GM18502 (cell line): ENCODE data around the gene ELP6.

Experiments
- ATAC-seq: cut with Tn5 transposase; IDR thresholded peaks from one replicate; pipeline ENCODE4 v1.9.1; 2021; ENCODE audit warnings: mild to moderate bottlenecking; ENCODE audit not compliant: unreplicated experiment, poor library complexity

Gene ELP6, protein sequence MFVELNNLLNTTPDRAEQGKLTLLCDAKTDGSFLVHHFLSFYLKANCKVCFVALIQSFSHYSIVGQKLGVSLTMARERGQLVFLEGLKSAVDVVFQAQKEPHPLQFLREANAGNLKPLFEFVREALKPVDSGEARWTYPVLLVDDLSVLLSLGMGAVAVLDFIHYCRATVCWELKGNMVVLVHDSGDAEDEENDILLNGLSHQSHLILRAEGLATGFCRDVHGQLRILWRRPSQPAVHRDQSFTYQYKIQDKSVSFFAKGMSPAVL

DNA sequence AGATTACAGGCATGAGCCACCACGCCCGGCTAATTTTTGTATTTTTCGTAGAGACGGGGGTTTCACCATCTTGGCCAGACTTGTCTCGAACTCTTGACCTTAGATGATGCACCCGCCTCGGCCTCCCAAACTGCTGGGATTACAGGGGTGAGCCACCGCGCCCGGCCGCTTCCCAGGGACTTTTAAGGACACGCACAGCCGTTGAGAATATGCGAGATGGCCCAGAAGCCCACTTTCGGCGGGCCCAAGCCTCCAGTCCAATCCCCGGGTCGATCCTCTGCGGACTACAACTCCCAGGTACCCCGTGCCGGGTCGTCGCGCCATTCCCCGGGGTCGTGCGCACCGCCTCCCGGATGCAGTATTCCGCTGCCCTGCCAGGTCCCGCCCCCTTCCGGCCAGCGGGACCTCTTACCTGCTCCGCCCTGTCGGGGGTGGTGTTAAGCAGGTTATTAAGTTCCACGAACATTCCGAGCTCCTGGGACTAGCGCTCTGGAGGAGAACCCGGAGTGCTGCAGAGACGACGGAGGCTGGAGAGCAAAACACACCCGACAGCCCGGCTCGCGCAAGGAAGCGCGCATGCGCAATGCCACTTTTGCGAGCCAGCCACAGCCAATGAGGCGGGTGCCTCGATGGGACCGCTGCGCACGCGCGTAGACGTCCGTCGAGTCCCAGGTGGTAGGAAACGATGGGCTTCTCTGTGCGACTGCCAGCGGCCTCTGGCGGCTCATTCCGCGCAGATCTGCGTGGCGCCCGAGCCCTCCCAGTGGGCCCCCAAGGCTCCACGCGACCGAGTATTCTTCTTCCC lies at the start of gene ELP6:
ELP6 (minus strand) TSS at position 588 of the 805 bp plus-strand sequence; CDS start at position 466, 122 bp downstream.
- ATAC-seq = peak; percentile 92

DNA sequence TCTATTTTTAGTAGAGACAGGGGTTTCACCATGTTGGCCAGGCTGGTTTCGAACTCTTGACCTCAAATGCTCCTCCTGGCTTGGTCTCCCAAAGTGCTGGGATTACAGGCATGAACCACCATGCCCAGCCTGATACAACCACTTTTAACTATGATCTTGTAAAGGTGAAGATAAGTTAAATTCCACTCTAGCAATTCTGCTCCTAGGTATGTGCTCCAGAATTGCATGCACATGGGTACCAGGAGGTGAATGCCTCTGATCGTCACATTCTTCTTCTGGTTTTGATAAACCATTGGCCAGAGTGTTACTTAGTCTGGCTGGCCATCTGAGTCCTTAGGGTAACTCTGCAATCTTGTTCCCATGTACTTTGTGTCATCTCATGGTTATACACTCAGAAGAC lies 42.8 kb upstream of the ELP6 start:
- ATAC-seq = no peak

DNA sequence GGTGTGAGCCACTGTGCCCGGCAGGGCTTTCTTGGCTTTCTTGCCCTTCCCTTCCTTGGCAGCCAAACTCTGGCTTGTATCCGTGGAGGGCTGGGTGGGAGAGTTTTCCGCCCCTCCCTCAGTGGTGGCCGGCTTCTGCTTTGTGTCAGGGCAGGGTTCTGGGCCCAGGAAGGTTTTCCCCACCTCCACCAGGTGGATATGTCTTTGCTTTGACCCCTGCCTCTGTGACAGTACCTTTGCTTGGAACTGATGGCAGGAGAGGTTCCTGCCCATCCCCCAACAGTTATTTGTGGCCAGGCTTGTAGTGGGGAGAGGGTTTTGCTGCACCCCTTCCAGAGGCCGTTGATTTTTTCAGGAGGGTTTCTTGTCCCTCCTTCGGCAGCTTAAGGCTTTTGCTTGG lies 40.8 kb upstream of the ELP6 start:
- ATAC-seq = no peak

DNA sequence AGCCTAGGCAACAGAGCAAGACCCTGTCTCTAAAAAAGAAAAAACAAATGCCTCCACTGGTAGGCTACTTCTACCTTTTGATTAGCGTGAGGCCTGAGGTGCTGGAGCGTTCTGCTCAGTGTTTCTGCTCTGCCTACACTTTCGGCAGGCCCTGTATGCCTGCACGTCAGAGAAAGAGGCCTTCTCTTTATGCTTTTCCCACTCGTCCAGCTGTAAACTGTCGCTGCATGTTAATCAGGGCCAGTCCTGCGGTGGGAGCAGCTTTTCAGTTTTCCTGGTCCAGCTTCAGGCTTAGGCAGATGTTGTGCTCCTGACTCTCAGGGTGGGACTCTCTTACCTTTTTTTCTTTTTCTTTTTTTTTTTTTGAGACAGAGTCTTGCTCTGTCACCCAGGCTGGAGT lies 39.9 kb upstream of the ELP6 start:
- ATAC-seq = no peak

DNA sequence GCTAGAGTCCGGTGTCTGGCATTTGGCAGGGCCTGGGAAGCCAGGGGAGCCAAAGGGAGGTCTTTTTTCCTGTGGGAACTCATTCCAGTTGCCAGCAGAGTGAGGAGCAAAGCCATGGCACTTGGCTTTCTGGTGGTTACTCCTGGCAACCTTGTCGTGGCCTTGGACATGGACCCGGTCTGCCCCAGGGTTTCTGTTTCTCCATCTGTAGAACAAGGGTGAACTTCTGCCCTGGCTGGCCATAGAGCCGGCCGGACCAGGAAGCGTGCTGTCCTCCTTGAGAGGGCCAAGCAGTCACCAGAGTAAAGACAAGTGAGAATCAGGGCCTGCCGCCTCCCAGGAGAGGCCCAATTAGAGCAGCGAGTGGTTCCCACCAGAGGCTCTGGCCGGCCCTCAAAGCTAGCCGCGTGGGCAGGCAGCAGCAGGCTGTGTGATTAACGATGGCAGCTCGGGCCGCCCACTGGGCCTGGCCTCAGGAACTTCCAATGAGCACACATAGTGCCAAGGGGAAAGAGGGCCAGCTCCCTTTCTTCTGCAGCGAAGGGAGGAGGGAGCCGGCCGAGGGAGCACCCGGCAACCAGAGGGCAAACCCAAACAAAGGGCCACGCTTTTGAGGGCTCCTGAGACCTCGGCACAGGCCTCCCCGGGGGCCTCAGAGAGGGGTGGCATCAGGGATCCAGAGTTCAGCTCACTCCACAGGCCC lies 29.1 kb upstream of the ELP6 start:
- ATAC-seq = no peak

DNA sequence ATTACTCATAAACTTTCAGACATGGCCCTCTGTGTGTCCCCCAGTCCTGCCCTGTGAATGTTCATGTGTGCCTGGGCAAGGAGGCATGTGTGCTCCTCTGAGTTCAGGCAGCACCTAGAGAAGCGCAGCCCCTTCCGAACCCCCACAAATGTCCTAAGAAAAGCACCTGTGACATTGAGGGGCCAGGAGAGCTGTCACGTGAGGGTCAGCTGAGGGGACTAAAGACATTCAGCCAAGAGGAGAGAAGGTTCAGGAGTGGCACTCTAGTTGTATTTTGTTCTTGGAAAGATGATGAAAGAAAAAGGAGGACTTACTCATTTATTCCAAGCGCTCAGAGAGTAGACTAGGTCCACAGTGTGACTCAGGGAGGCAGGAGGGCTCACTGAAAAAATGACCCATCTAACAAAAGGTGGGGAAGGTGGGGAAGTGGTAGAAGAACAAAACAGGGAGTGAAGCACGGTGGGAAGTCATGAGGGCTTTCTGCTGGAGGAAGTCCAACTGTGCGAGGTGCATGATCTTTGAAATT lies 28.1 kb upstream of the ELP6 start:
- no peak for ATAC-seq

DNA sequence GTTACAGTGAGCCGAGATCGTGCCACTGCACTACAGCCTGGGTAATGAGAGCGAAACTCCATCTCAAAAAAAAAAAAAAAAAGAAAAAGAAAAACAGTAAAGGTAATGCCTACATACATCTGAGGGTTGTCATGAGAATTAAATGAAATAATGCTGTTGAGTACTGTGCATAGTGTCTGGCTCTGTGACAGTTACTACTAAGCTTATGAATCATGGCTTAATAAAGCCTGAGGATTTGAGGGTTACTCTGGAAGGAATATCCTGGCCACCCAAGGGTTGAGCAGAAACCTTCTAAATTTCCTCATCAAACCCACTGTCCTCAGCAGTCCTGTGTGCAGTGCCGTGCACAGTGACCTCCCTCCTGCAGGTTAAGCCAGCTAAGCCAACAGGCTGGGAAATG lies 26.8 kb upstream of the ELP6 start:
- no peak for ATAC-seq

DNA sequence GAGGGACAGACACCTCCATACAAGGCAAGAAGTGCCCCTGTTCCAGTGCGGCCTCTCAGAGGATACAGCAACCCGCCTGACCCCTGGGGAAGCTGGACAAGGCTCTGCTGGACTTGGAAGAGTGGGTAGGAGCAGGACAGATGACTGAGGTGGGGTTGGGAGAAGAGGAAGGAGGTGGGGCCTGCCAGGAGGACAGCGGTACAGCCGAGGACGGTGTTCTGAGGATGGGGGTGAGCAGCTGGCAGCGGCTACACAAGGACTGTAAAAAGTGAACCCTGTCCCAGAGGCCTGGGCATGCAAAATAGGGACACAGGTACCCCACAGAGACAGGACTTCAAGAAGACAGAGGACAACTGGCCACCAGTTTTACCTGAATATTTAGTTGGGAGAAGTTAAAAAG lies 23.5 kb upstream of the ELP6 start:
- ATAC-seq = no peak

DNA sequence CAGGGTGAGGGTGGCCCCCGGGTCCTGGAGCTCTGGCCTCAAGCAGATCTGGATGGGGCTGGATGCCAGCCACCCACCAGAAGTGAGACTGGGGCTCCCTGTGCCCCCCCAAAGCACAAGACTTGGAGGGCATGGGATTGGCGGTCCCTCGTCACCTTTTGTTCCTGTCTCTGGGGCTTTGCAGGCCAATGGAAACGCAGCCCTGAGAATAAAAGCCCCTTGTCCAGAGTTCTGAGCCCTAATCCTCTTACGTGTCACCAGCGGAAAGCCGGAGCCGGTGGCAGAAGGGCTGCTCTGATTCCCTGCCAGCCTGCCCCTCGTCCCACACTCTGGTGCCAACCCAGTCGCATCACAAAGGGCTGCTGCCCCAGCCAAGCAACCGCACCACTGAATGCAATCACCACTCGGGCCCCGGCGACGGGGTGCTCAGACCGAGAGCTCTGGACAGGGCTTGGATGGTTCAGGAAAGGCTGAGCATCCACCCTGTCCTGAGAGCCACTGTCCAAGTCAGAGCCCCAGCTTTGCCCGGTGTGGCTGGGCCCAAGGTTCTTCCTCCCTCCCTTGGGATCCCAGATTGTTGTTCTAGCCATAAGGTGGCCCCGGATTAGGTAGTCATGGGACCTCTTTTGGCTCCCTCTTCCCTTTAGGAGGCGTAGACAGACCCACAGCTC lies 22.8 kb upstream of the ELP6 start:
- ATAC-seq = no peak

DNA sequence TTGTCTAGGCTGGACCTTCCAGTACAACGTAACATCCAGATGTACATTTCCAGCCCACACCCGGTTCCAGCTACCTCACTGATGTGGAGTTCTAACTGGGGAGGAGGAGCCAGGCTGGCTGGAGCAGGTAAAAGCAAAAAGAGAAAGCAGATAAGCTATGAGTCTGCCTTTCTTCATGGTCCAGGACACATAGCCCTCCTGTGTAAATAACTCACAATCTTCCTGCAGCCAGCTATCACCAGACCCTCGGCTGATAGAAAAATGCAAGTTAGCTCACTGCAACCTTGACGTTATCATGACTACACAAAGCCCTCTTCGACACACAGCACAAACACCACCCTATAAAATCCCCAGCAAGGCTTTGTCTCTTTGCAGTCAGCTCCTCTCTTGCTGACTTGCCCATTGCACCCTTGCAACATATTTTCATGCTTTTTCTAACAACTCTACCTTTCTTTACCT lies 20.5 kb upstream of the ELP6 start:
- ATAC-seq = no peak

DNA sequence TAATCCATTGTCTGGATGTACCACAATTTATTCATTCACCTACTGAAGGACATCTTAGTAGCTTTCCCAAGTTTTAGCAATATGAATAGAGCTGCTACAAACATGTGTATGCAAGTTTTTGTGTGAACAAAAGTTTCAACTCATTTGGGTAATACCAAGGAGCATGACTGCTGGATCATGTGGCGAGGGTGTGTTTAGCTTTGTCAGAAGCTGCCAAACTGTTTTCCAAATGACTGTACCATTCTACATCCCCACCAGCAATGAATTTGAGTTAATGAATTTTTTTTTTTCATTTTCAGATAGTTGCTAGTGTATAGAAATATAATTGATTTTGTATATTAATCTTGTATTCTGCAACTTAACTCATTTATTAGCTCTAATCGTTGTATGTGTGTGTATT lies 20.0 kb upstream of the ELP6 start:
- no peak for ATAC-seq

DNA sequence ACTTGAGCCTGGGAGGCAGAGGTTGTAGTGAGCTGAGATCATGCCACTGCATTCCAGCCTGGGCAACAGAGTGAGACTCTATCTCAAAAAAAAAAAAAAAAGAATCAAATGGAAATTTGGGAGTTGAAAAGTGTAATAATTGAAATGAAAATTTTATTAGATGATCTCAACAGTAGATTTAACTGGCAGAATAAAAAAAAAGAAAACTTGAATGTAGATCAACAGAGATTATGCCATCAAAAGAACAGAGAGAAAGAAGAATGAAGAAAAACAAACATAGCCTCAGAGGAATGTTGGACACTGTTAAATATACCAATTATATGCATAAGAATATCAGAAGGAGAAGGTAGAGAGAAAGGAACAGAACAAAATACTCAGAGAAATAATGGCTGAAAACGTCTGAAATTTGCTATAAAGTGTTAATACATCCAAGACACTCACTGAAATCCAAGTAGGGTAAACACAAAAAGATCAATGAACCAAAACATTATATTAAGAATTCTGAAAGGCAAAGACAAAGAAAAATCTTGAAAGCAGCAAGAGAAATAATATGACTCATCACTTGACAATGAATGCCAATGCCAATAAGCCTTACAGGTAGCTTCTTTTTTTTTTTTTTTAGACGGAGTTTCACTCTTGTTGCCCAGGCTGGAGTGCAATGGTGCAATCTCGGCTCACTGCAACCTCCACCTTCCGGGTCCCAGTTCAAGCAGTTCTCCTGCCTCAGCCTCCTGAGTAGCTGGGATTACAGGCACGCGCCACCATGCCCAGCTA lies 14.6 kb upstream of the ELP6 start:
- ATAC-seq = no peak

DNA sequence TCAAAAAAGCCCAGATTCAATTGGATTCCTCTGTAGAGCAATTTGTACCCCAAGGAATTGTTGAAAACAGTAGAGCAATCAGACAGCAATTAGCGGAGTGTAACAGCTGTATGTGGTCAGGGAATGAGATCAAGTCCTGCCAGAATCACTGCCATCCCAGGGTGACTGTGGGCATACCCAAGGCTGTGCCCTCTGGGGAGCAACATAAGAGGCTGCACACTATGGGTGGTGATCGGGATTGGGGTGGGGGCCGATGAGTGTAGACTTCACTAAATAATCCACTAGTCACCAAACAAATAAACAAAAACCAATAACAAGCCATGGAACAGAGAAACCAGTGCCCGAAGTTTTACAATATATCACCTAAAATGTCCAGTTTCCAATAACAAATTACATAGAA lies 12.1 kb upstream of the ELP6 start:
- no peak for ATAC-seq

DNA sequence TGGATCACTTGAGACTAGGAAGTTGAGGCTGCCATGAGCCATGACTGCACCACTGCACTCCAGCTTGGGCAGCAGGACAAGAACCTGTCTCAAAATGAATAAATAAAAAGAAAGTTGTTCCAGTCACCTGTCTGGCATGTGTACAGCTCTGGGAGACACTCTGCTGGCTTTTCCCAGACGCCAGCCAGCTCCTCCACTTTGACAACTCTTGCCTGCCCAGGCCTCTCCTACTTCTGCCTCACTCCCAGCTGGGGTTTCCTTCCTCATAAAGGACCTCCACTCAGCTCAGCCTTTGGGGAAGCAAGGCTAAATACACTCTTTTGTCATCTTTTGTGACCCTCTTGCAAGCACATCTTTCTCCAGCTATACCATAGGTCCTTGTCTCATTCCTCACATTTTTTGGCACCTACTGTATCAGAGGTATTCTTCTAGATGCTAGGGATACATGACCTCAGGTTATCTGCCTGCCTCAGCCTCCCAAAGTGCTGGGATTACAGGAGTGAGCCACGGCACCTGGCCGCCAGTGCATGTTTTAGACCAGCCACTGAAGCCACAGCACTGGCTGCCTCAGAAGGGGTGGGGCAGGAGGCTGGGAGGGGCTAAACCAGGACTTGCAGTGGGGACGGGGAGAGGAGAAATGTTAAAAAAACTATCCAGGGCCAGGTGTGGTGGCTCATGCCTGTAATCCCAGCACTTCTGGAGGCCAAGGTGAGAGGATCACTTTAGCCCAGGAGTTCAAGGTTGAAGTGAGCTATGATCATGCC lies 10.0 kb upstream of the ELP6 start:
- ATAC-seq = no peak

DNA sequence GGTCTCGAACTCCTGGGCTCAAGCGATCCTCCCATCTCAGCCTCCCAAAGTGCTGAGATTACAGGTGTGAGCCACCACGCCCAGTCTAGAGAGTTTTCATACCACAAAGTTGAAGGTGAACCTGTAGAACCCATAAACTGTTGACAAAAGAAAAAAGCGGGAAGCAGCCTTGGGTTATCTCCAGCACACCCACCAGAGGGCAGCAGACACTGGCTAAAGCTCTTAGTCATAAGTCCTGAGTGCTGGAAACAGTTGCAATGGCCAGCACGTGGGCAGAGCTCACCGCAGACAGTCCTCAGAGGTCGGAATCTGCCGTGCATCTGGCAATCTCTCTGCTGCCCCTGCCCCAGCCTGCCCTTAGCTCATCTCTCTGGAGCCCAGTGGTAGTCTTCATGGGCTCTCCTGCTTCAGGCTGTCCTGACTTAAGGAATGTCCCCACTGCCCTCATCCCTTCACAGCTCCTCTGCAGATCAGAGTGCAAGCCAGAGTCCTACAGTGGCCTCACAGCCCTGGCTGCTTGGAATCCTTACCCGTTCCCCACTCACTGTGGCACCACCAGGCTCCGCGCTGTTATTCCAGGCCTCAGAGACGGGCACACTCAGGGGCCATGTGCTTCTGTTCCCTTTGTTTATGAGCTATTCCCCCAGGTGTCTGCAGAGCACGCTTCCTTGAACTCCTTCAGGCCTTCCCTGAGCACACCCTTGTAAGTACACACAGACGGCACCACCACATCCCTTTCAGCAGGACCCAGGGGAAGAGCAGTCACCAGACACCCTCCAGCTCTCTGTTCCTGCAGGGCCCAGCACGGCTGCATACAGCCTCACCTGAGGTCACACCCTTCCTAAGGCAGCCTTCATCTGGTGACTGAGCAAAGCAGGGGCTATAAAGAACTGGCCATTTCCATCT lies 8.8 kb upstream of the ELP6 start:
- ATAC-seq = peak; percentile 58

DNA sequence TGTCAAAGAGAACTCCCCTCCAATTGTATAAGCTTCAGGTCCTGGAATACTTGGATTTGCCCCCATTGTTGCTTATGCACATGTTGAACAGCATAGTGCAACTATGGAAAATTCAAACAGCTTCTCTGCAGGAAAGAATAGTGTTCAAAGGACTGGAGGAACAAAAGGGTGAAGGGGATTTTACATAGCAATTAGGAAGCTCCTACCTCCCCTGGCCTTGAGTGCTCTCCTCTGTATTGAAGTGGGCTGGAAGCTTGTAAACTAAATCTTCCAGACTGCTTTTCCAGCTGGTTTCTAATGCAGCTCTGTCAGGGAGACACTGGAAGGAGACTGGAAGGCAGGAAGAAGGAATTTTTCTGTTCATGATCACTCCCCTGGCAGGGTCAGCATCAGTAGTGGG lies 7.2 kb upstream of the ELP6 start:
- no peak for ATAC-seq

DNA sequence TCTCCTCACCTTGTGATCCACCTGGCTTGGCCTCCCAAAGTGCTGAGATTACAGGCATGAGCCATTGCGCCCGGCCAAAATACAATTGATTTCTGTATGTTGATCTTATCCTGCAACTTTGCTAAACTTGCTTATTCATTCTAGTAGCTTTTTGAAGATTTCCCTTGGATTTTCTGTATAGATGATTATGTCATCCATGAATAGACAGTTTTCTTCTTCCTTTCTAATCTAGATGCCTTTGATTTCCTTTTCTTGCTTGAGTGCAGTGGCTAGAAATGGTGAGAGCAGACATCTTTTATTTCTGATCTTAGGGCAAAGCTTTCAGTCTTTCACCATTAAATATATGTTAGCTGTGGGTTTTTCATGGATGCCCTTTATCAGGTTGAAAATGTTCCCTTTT lies 4.4 kb upstream of the ELP6 start:
- no peak for ATAC-seq

DNA sequence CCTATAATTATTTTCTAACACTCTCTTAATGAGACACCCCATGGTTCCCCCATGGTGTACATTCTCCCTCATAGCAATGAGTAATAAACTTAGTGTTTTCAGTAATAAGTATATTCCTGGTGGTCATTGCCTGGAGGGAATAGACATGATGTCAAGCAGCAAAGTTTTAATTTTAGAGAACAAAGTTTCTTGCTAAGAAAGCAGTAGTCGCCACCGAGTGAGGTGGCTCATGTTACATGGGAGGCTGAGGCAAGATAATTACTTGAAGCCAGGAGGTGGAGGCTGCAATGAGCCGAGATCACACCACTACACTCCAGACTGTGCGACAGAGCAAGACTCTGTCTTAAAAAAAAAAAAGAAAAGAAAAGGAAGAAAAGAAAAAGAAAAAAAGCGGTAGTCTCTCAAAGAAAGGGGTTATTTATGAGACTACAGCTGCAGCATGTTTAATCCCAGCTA lies 2.4 kb upstream of the ELP6 start:
- ATAC-seq = no peak
